Activated CD8-positive, alpha-beta memory T cell treated with anti-CD3 and anti-CD28 coated beads for 36 hours (primary cell): ENCODE results near the gene NR1H3. TPM values are rescaled to one million over a fixed set of nuclear protein-coding genes. Genes with fewer than 3 reads are reported as not detected.

Source experiments
- CTCF ChIA-PET: fragments of 350-600 bp; sonication (Branson Sonifier 250); formaldehyde crosslinking; loops from one replicate; lab custom pipeline; 2021; ENCODE audit warnings: antibody characterized with exemption; lab: Charles Lee
- POLR2A ChIA-PET: fragments of 350-600 bp; sonication (Branson Sonifier 250); formaldehyde crosslinking; loops from one replicate; lab custom pipeline; 2021; ENCODE audit warnings: antibody characterized with exemption; lab: Charles Lee
- total RNA-seq, 2 experiments: library from RNA; stranded (reverse); gene quantifications; one replicate each; pipeline ENCODE4 v1.2.3, GENCODE V29; 2021

The NR1H3 gene
- total RNA-seq, 2 experiments from 2014 or later: 10.1 to 11.2 TPM

DNA sequence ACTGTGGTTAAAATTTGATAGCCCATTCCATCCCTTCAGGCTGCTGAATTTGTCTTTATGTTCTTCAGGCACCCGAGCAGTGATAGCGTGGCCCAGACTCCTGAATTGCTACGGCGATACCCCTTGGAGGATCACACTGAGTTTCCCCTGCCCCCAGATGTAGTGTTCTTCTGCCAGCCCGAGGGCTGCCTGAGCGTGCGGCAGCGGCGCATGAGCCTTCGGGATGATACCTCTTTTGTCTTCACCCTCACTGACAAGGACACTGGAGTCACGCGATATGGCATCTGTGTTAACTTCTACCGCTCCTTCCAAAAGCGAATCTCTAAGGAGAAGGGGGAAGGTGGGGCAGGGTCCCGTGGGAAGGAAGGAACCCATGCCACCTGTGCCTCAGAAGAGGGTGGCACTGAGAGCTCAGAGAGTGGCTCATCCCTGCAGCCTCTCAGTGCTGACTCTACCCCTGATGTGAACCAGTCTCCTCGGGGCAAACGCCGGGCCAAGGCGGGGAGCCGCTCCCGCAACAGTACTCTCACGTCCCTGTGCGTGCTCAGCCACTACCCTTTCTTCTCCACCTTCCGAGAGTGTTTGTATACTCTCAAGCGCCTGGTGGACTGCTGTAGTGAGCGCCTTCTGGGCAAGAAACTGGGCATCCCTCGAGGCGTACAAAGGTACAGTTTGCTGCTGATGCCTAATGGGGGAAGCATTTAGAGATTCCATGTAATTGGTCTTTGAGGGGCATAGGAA, 16.9 kb downstream of the NR1H3 start:
- CTCF ChIA-PET: interaction anchor here (1.5 kb wide), 1 partner anchor 97 kb away, joined by 3 read pairs; no protein-coding TSS in a partner anchor
- POLR2A ChIA-PET: no interaction called here

DNA sequence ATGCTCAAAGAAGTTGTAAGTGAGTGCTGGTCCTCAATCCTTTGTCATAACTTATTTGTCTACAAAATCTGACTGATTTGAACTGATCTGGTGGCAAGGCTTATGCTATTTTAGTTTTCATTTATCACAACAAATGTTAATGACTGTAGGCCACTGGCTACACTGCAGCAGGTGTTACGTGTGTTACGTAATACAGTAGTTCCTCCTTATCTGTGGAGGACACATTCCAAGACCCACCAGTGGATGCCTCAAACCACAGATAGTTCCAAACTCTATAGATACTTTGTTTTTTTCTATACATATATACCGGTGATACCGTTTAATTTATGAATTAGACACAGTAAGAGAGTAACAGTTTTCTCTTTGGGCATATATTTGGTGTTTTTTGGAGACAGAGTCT, 19.1 kb downstream of the NR1H3 start:
- ChIA-PET CTCF (no interaction called here), POLR2A (no interaction called here)

DNA sequence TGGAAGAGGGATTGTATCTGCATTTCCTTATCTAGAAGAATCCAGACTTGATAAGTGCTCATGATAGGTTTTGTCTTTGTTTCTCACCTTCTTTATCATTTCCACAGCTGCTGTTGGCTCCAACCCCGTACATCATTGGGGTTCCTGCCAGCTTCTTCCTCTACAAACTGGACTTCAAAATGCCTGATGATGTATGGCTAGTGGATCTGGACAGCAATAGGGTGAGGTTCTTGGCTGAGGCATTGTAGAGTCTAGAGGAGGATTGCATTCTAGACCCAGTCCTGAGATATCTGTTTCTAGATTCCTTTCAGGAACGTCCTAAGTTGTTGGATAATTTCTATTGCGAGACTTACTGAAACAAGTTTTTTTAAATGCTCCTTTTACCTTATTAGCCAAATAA, 20.3 kb downstream of the NR1H3 start:
- ChIA-PET POLR2A (no interaction called here), CTCF (no interaction called here)

DNA sequence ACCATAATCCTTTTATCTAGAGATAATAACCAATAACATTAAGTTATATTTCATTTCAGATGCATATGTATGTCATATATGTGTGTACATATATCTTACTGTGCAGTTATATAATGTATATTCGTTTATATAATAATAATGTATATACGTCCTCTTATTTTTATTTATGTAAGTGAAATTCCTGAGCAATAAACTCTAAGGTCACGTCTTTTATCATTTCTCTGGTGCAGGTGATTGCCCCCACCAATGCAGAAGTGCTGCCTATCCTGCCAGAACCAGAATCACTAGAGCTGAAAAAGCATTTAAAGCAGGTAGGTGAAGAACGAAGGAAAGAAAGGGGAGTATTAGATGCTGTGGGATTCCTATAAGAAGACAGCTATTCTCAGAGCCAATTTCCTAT, 21.0 kb downstream of the NR1H3 start:
- ChIA-PET CTCF (interaction anchor here (0.7 kb wide), 1 partner anchor 95 kb away, joined by 3 read pairs; no protein-coding TSS in a partner anchor), POLR2A (no interaction called here)

DNA sequence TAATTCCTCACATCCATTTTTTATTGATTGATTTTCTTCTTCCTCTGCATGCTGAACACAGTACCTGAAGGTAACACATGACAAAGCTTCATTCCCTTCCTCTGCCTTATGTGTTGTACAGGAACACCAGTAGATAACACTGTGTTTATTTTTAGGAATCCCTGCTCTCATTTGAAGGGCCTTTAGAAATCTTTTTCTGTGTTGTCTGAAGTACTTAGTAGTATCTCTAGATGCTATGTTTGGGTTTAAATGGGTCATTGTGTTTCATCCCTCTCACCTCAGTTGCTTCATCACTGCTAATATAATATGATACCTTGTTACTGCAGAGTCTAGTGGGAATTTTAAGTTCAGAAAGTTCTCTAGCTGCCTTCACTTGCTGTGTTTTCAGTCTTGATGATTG, 22.3 kb downstream of the NR1H3 start:
- POLR2A ChIA-PET: no interaction called here
- CTCF ChIA-PET: interaction anchor here (0.6 kb wide), 1 partner anchor 117 kb away, joined by 3 read pairs; no protein-coding TSS in a partner anchor

DNA sequence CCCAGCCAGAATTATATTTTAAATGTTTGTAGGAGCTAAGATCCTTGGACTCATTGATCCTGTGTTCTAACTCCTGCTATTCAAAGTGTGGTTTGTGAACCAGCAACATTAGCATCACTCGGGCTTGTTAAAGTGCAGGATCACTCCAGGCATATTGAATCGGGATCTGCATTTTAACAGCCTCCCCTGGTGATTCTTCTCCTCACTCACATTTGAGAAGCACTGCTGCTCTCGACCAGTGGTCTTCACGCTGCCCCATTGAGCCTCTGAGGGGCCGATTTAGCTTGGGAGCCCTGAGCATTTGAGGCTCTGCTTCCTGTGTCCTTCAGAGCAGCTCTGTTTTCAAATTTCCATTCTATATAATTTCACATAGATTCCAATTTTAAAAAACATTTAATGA, 23.1 kb downstream of the NR1H3 start:
- CTCF ChIA-PET: no interaction called here
- POLR2A ChIA-PET: interaction anchor here (1.1 kb wide), 1 partner anchor 11 kb away, joined by 3 read pairs; the partner anchor contains the start of gene MADD

DNA sequence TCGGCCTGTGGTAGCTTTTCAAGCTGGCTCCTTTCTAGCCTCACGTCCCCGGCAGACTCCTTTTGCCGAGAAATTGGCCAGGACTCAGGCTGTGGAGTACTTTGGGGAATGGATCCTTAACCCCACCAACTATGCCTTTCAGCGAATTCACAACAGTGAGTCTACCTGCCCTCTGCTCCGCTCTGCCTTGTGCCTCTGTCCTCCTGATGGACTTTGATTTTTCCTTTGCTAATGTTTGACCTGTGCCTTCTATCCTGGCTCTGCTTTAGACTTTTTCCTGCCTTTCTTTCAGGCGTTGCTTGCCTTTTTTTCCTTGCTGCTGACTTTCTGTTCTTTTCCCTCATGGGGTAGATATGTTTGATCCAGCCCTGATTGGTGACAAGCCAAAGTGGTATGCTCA, 24.7 kb downstream of the NR1H3 start:
- POLR2A ChIA-PET: no interaction called here
- CTCF ChIA-PET: no interaction called here

DNA sequence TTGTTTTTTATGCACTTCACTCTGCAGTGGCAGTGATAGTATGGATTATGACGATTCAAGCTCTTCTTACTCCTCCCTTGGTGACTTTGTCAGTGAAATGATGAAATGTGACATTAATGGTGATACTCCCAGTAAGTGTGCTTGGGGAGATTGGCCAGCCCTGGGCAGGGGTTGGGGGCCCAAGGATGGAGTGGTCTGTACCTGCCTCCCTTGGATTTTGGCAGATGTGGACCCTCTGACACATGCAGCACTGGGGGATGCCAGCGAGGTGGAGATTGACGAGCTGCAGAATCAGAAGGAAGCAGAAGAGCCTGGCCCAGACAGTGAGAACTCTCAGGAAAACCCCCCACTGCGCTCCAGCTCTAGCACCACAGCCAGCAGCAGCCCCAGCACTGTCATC, 26.4 kb downstream of the NR1H3 start:
- POLR2A ChIA-PET: no interaction called here

DNA sequence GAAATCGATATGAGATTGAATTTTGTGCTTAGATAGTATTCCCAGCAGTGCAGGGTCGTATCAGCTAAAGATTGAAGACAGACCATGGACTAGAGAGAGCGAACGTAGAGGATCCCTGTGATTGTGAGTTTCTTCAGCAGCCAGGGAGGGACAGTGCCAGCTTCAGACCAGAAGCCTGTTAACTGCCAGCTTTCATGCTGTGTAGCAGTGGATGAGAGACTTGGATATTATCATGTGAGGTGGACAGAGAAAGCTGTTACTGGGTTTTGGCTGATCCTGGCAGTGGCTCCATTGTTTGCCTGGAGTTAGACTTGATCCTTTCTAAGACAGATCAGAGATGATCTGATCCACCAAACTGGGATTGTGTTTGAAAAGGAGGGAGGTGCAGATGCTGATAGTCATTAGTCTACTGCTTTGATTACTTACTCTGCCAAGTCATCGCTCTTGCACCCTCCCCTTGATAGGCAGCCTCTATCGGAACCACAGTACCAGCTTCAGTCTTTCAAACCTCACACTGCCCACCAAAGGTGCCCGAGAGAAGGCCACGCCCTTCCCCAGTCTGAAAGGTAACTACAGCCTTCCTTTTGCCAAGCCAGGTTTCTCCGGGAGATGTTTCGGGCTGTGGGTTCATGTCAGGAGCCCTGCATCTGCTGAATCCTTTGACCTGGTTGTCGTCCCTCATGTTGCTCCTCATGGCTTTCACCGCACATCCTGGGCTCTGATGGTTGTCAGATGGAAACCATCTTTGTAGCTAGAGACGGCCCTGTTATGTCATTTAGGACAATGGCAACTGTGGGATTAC, 28.4 kb downstream of the NR1H3 start:
- CTCF ChIA-PET: interaction anchor here (0.5 kb wide), 1 partner anchor 95 kb away, joined by 4 read pairs; no protein-coding TSS in a partner anchor
- POLR2A ChIA-PET: no interaction called here

More for the DNA sequence above, 26.4 kb downstream of the NR1H3 start:
- CTCF ChIA-PET: no interaction called here

DNA sequence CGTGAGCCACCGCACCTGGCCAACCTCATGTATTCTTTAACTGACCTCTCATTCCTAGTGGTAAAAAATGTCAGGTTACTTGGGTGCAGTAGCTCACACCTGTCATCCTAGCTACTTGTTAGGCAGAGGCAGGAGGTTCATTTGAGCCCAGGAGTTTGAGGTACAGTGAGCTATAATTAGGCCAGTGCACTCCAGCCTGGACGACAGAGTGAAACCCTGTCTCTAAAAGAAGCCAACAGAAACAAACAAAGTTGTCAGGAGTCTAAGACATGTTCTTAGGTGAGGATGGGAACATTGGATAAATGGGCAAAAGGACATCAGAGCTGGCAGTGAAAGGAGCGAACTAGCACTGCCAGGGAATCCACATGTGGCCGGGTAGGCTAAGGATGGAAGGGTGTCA, 30.3 kb downstream of the NR1H3 start:
- CTCF ChIA-PET: interaction anchor here (1.2 kb wide), 1 partner anchor 15 kb away, joined by 3 read pairs; no protein-coding TSS in a partner anchor
- POLR2A ChIA-PET: no interaction called here

DNA sequence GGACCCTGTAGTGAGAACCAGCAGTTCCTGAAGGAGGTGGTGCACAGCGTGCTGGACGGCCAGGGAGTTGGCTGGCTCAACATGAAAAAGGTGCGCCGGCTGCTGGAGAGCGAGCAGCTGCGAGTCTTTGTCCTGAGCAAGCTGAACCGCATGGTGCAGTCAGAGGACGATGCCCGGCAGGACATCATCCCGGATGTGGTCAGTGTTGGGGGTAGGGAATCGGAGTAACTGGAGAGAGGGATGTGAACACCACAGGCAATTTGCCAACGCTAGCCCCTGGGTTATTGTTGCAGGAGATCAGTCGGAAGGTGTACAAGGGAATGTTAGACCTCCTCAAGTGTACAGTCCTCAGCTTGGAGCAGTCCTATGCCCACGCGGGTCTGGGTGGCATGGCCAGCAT, 32.1 kb downstream of the NR1H3 start:
- CTCF ChIA-PET: interaction anchor here (1.0 kb wide), 1 partner anchor 31 kb away, joined by 3 read pairs; no protein-coding TSS in a partner anchor
- POLR2A ChIA-PET: interaction anchor here (1.1 kb wide), 1 partner anchor 19 kb away, joined by 3 read pairs; no protein-coding TSS in a partner anchor

DNA sequence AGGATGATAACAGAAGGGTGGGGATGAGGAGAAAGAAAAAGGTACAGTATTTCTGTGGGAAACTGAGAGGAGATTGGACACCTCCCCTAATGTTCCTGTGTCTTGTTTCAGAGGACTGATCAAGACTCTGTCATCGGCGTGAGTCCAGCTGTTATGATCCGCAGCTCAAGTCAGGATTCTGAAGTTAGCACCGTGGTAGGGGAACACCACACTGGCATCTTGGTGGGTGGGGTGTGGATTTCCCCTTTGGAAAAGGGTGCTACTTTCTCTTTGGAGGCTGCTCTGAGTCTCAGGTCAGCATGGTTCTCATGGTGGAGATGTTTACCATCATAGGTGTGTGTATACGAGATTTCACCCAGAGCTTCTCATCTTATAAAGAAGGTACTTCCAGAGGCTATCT, 37.6 kb downstream of the NR1H3 start:
- ChIA-PET CTCF (no interaction called here), POLR2A (no interaction called here)

DNA sequence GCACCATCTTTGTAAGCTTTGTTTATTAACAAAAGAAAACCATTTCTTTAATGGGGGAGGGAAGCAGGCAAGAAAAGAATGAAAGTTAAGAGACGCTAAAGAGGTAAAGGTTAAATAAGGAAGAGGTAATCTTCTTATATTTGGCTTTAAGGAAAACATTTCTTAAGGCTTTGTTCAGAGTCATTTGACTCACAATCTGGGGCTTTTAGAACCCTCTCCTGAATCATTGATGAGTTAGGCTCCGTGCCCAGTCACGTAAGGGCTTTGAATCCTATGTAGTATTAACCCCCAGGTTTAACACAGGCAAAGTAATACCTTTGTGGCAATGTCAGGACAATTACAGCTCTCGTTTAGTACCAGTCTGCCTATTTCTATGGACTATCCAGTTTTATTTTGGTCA, 38.2 kb downstream of the NR1H3 start:
- POLR2A ChIA-PET: no interaction called here
- CTCF ChIA-PET: no interaction called here

DNA sequence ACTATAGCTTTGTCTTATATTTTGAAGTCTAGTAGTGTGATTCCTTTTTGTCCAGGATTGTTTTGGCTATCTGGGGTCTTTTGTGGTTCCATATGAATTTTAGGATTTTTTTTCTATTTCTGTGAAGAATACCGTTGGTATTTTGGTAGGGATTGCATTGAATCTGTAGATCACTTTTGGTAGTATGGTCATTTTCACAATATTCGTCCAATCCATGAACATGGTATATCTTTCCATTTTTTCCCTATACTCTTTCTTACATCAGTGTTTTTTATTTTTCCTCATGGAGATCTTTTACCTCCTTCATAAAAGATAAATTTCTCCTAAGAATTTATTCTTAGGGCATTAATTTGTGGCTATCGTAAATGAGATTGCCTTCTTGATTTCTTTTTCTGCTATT, 41.3 kb downstream of the NR1H3 start:
- CTCF ChIA-PET: no interaction called here
- POLR2A ChIA-PET: no interaction called here

DNA sequence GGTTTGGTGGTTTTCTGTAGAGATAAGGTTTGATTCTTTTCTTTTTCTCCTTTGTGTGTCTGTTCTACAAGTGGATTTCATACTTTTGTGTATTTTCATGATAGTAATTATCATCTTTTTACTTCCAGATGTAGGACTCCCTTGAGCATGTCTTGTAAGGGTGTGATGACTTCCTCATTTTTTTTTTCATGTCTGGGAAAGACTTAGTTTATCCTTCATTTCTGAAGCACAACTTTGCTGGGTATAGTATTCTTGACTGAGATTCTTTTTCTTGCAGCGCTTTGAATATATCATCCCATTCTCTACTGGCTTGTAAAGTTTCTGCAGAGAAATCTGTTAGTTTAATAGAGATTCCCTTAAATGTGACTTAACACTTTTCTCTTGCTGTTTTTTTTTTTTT, 45.1 kb downstream of the NR1H3 start:
- POLR2A ChIA-PET: no interaction called here

DNA sequence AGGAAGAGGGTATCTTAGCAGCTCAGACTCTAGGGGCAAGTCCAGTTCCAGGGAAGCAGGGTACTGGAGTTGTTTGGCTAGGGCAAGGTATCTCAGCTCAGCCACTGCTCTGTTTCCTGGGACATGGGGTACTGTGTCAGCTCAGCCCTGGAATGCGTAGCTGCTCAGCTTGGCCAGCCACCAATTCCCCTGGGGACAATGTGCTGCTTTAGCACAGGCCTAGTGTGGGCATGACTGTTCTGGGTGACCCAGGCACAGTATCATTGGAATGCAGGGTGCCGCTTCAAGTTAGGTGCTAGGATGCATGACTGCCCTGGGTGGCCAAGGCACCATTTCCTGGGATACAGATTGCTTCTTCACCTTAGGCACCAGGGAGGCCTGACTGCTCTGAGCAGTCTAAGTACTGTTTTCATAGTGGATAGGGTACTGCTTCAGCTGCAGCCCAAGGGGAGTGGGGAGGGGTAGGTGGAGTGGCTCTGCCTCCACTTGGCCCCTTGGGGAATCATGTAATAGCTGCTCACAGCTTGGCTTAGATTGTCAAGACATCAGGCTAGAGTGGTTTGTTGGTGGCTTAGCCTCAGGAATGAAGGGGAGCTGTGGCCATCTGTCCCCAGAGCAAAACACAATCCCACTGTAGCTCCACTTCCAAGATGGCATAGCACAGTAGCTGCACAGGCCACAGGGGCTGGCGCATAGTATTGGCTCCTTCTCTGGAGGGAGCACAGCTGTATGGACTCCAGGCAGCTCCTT, 48.1 kb downstream of the NR1H3 start:
- CTCF ChIA-PET: interaction anchor here (0.5 to 1.0 kb wide), 2 partner anchors 68 to 310 kb away, joined by 3 to 4 read pairs; no protein-coding TSS in a partner anchor
- POLR2A ChIA-PET: no interaction called here

More for the DNA sequence above, 45.1 kb downstream of the NR1H3 start:
- CTCF ChIA-PET: no interaction called here

DNA sequence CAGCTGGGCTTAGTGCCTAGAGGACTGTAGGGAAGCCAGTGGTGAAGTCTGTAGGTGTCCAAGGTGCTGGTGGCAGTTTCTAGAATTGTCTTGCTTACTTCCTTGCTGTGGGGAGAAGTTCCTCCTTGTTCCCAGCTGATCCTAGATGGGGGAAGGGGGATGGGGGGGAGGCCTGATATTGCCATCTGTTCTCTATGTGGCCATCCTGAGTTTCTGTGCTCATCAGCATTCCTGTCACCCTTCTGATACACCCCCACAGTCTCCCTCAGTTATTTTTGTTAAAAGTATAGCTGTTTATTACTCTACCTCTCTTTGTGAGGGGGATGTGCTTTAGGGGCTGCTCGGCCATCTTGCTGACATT, 48.7 kb downstream of the NR1H3 start:
- POLR2A ChIA-PET: no interaction called here
- CTCF ChIA-PET: no interaction called here

DNA sequence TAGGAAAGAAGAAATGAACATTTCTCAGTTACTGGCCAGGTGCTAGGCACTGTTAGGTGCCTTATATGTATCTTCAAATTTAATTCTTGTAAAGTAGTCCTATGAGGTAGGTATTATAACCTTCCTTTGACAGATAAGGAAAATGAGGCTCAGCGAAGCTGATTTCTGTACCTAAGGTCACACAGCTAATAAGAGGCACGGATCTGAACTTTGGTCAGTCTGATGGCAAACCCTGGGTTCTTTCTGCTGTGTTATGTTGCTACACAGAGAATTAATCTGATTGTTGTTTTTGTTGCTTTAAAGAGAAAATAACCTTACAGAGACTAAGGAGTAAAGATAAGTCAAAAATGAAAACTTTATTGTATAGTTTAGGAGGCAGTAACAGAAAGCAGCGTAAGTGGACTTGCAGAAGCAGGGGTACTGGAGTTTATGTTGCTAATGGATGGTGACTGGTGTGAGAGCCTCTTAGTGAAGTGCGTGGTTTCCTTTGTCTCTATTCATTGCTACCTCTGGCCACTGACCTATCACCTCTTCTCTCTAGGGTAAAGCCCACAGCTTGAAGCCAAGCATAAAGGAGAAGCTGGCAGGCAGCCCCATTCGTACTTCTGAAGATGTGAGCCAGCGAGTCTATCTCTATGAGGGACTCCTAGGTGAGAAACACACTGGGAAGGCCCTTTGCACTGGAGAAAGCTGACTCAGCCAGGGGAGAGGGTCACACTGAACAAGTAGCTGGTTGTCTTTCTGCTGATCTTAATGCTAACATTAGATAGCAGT, 50.4 kb downstream of the NR1H3 start:
- ChIA-PET CTCF (no interaction called here), POLR2A (no interaction called here)

DNA sequence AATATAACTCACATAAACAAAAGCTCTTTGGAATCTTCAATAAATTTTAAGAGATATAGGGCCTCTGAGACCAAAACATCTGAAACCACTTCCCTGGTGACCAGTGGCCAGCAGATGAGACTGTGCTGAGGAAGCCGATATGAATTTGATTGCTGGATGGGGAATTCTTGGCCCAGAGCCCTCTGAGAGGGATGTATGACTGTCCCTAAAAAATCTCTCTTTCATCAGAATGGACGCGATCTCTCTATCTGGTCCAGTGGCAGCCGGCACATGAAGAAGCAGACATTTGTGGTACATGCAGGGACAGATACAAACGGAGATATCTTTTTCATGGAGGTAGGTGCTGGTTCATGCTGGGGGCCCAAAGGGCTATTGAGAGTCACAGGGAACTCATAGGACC, 57.2 kb downstream of the NR1H3 start:
- CTCF ChIA-PET: no interaction called here

More for the DNA sequence above, 57.2 kb downstream of the NR1H3 start:
- POLR2A ChIA-PET: no interaction called here
